Endothelial cell of umbilical vein (primary cell): Measurements from ENCODE around the gene SIRT2. TPM values are rescaled to one million over a fixed set of nuclear protein-coding genes. Genes with fewer than 3 reads are reported as not detected.
"Not testable (repeated sequence)": the region's sequence is repeated elsewhere in the genome, so short reads cannot be mapped to it uniquely, and the experiment has no call there.

Experiments used
- BruUV-seq: library from RNA; stranded (reverse); fragments of 400-500 nt; replicated peaks from 2 replicates; lab custom pipeline; 2021; lab: Mats Ljungman, UMichigan
- CTCF ChIA-PET: fragments of 300-600, 350-600 bp; sonication (Branson Sonifier 250); formaldehyde crosslinking; loops from one replicate; lab custom pipeline; 2021; ENCODE audit warnings: antibody characterized with exemption, inconsistent platforms; lab: Charles Lee
- POLR2A ChIA-PET: fragments of 300-600, 350-600 bp; sonication (Branson Sonifier 250); formaldehyde crosslinking; loops from one replicate; lab custom pipeline; 2021; ENCODE audit warnings: antibody characterized with exemption, inconsistent platforms; lab: Charles Lee
- DNase-seq: peaks from one replicate; pipeline ENCODE4 v3.0.0-alpha.2; 2011; ENCODE audit warnings: low read depth, low spot score
- FAIRE-seq: peaks from 2 replicates; lab custom pipeline; 2011; peaks lifted over from hg19 to GRCh38; lab: Jason Lieb, UNC
- H2AFZ ChIP-seq: 2 replicates; pipeline ENCODE4 v1.6.0; 2012; ENCODE audit warnings: low read depth, low read length, control low read depth, inconsistent platforms
- H3K27ac ChIP-seq: 2 replicates; pipeline ENCODE4 v1.5.1; 2011; ENCODE audit warnings: low read depth, mild to moderate bottlenecking, control low read depth, low read length, moderate library complexity; ENCODE audit not compliant: insufficient read depth
- H3K27me3 ChIP-seq, 2 experiments: 2 replicates each; pipeline versions ENCODE4 v1.6.0 to v1.6.1; 2011; ENCODE audit warnings: low read length in 2 of 2, mixed read lengths in 1 of 2; ENCODE audit not compliant: control insufficient read depth in 2 of 2, insufficient read depth in 2 of 2
- H3K36me3 ChIP-seq, 2 experiments: 2 replicates in 1 of 2; 3 replicates in 1 of 2; pipeline ENCODE4 v1.5.1; 2011; ENCODE audit warnings: low read length in 2 of 2, mild to moderate bottlenecking in 1 of 2, moderate library complexity in 1 of 2; ENCODE audit not compliant: control insufficient read depth in 2 of 2, insufficient read depth in 2 of 2; ENCODE audit errors: extremely low read depth in 1 of 2
- H3K4me1 ChIP-seq: 3 replicates; pipeline ENCODE4 v1.5.1; 2011; ENCODE audit warnings: mild to moderate bottlenecking, low read length; ENCODE audit not compliant: control insufficient read depth, insufficient read depth; ENCODE audit errors: extremely low read depth
- H3K4me2 ChIP-seq: 2 replicates; pipeline ENCODE4 v1.6.1; 2011; ENCODE audit warnings: low read length, control low read depth, mixed read lengths; ENCODE audit not compliant: insufficient read depth
- H3K4me3 ChIP-seq, 3 experiments: fragments of 200-600 bp in 1 of 3; sonication (generic), shearing (Covaris generic) in 1 of 3; replicated peaks in 1 of 3; 2 replicates each; pipeline ENCODE4 v1.5.1; 2011 to 2016; ENCODE audit warnings: control low read depth in 3 of 3, low read length in 3 of 3, mild to moderate bottlenecking in 2 of 3, inconsistent platforms in 1 of 3, low read depth in 1 of 3, moderate library complexity in 1 of 3; ENCODE audit not compliant: insufficient read depth in 1 of 3
- H3K79me2 ChIP-seq: 2 replicates; pipeline ENCODE4 v1.6.0; 2012; ENCODE audit warnings: low read length, inconsistent platforms; ENCODE audit not compliant: control insufficient read depth, insufficient read depth
- H3K9ac ChIP-seq: replicated peaks from 2 replicates; pipeline ENCODE3; 2011; ENCODE audit warnings: low read length, control low read depth; ENCODE audit not compliant: insufficient read depth; ENCODE audit errors: extremely low read depth
- H3K9me1 ChIP-seq: replicated peaks from 3 replicates; pipeline ENCODE4 v1.6.0; 2011; ENCODE audit warnings: mild to moderate bottlenecking, low read length; ENCODE audit not compliant: control insufficient read depth, insufficient read depth; ENCODE audit errors: extremely low read depth
- H3K9me3 ChIP-seq: replicated peaks from 2 replicates; pipeline ENCODE4 v1.5.1; 2012; ENCODE audit warnings: low read length, inconsistent platforms; ENCODE audit not compliant: control insufficient read depth, insufficient read depth
- H4K20me1 ChIP-seq: replicated peaks from 2 replicates; pipeline ENCODE3; 2011; ENCODE audit warnings: mild to moderate bottlenecking, low read length; ENCODE audit not compliant: control insufficient read depth, insufficient read depth; ENCODE audit errors: extremely low read depth
- EZH2 ChIP-seq: IDR thresholded peaks from 2 replicates; pipeline ENCODE4 v1.6.1; 2012; ENCODE audit warnings: borderline replicate concordance, low read depth, mild to moderate bottlenecking, moderate library complexity, low read length, inconsistent platforms; ENCODE audit not compliant: severe bottlenecking
- FOS ChIP-seq: IDR thresholded peaks from 2 replicates; pipeline ENCODE4 v1.6.1; 2011; ENCODE audit warnings: mild to moderate bottlenecking, low read length, moderate library complexity, borderline replicate concordance; ENCODE audit not compliant: insufficient read depth
- GATA2 ChIP-seq: IDR thresholded peaks from 2 replicates; pipeline ENCODE4 v1.7.0; 2011; ENCODE audit warnings: low read depth, mild to moderate bottlenecking, moderate library complexity, mixed read lengths, low read length; ENCODE audit not compliant: insufficient read length, insufficient read depth
- JUN ChIP-seq: IDR thresholded peaks from 2 replicates; pipeline ENCODE4 v1.6.1; 2011; ENCODE audit warnings: borderline replicate concordance, low read depth; ENCODE audit not compliant: insufficient read length, insufficient read depth
- MYC ChIP-seq: IDR thresholded peaks from one replicate; pipeline ENCODE4 v1.6.1; 2011; ENCODE audit warnings: mild to moderate bottlenecking, low read depth, low read length
- POLR2A ChIP-seq: IDR thresholded peaks from 2 replicates; pipeline ENCODE4 v1.6.1; 2012; ENCODE audit warnings: low read depth, mild to moderate bottlenecking, control low read depth, low read length
- POLR2AphosphoS5 ChIP-seq: IDR thresholded peaks from 2 replicates; pipeline ENCODE4 v1.6.1; 2012; ENCODE audit warnings: low read depth, mild to moderate bottlenecking, control low read depth, low read length, moderate library complexity; ENCODE audit not compliant: insufficient read depth
- dilution Hi-C: fragments of 300-500 bp; cut with MboI; formaldehyde crosslinking; loops from one replicate; pipeline ENCODE4 v1.15.0; 2019; ENCODE audit warnings: low sequenced_read_pairs; ENCODE audit not compliant: extremely low pct_ligation_motif_present
- intact Hi-C: fragments of 100-400 bp; cut with micrococcal nuclease; formaldehyde crosslinking; loops from one replicate; pipeline ENCODE4 v1.10.0; 2022
- polyA plus RNA-seq, 4 experiments: library from polyadenylated mRNA; depleted of rRNA in 3 of 4; stranded (reverse) in 3 of 4; unstranded in 1 of 4; fragments of >200 nt; gene quantifications; 2 replicates each; pipeline versions ENCODE4 v1.2.1 to v1.2.3, GENCODE V29; 2011 to 2012; ENCODE audit warnings: missing spikeins in 1 of 4
- total RNA-seq: library from RNA; stranded (reverse); gene quantifications from 2 replicates; pipeline ENCODE4 v1.2.3, GENCODE V29; 2021
- TF ChIP-seq, protein P1 (sequence below): IDR thresholded peaks from 2 replicates; pipeline ENCODE4 v1.6.1; 2011; ENCODE audit not compliant: insufficient read depth, insufficient read length
- TF ChIP-seq, protein P2 (sequence below), 2 donors: IDR thresholded peaks; 1 replicate in 1 of 2; 2 replicates in 1 of 2; pipeline ENCODE4 v1.5.1; 2011; ENCODE audit warnings: low read length in 2 of 2, mild to moderate bottlenecking in 2 of 2, moderate library complexity in 2 of 2, control low read depth in 1 of 2, inconsistent platforms in 1 of 2, low read depth in 1 of 2; ENCODE audit not compliant: insufficient read depth in 1 of 2; ENCODE audit errors: extremely low read depth in 1 of 2

The SIRT2 gene
- total and polyA plus RNA-seq, 2 donors (not counting 3 experiments of a cell fraction or from before 2014, with no cell fraction given): 47.6 to 72.5 TPM

DNA sequence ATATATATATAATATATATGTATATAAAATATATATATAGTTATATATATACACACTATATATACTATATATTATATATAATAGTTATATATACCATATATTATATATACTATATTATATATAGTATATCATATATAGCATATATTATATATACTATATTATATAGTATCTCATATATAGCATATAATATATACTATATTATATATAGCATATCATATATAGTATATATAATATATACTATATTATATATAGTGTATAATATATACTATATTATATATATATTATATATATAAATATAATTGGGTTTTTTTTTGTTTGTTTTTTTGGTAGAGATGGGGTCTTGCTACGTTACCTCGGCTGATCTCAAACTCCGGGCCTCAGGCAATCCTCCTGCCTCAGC is 38.0 kb downstream of the SIRT2 start:
- no peak for DNase-seq
- POLR2A ChIA-PET: no interaction called here
- Histone ChIP-seq H3K79me2 (no peaks in the 10 kb centered on the region), H4K20me1 (no peaks in the 10 kb centered on the region), H3K4me3 (no peak overlapping the region), H3K9me1 (no peaks in the 10 kb centered on the region), H3K4me1 (peaks cover 22% of the 10 kb centered on the region), H3K36me3 (no peaks in the 10 kb centered on the region), H2AFZ (no peak overlapping the region), H3K27ac (no peak overlapping the region), H3K4me2 (no peak overlapping the region), H3K9ac (no peak overlapping the region), H3K27me3 (no peaks in the 10 kb centered on the region), H3K9me3 (no peaks in the 10 kb centered on the region)
- TF ChIP-seq POLR2A (no peak), JUN (no peak), FOS (no peak), MYC (no peak), POLR2AphosphoS5 (no peak), GATA2 (no peak), EZH2 (no peak)
- TF ChIP-seq, protein P1, sequence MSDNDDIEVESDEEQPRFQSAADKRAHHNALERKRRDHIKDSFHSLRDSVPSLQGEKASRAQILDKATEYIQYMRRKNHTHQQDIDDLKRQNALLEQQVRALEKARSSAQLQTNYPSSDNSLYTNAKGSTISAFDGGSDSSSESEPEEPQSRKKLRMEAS: no peak
- TF ChIP-seq, protein P2, sequence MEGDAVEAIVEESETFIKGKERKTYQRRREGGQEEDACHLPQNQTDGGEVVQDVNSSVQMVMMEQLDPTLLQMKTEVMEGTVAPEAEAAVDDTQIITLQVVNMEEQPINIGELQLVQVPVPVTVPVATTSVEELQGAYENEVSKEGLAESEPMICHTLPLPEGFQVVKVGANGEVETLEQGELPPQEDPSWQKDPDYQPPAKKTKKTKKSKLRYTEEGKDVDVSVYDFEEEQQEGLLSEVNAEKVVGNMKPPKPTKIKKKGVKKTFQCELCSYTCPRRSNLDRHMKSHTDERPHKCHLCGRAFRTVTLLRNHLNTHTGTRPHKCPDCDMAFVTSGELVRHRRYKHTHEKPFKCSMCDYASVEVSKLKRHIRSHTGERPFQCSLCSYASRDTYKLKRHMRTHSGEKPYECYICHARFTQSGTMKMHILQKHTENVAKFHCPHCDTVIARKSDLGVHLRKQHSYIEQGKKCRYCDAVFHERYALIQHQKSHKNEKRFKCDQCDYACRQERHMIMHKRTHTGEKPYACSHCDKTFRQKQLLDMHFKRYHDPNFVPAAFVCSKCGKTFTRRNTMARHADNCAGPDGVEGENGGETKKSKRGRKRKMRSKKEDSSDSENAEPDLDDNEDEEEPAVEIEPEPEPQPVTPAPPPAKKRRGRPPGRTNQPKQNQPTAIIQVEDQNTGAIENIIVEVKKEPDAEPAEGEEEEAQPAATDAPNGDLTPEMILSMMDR (IDR thresholded peaks at IDR 0.05; ENCODE audit: extremely low read depth in 1 of 2, insufficient read depth in 1 of 2, low read depth in 1 of 2, low read length in 2 of 2): no peak
- no peak for FAIRE-seq
- BruUV-seq: no TSS peak
- dilution Hi-C loops: no loop called here
- CTCF ChIA-PET: interaction anchor here (2.2 kb wide), 1 partner anchor 92 kb away, joined by 9 read pairs; no protein-coding TSS in a partner anchor
- intact Hi-C loops: no loop called here

DNA sequence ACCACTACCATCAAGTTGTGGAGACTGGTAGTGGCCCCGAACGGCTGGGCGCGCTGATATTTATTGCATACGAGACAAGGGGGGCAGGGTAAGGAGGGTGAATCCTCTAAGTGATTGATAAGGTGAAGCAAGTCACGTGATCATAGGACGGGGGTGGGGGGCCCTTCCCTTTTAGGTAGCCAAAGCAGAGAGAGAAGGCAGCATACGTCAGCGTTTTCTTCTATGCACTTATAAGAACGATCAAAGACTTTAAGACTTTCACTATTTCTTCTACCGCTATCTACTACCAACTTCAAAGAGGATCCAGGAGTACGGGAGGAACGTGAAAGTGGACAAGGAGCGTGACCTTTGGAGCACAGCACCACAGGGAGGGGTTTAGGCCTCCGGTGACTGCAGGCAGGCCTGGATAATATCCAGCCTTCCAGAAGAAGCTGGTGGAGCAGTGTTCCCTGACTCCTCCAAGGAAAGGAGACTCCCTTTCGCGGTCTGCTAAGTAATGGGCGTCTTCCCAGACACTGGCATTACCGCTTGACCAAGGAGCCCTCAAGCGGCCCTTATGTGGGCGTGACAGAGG is 39.7 kb downstream of the SIRT2 start:
- H3K9me1 ChIP-seq, DNase-seq, FAIRE-seq, H3K79me2 ChIP-seq, H2AFZ ChIP-seq, dilution Hi-C loops, H3K9me3 ChIP-seq, H3K27me3 ChIP-seq, POLR2A ChIA-PET, H3K4me3 ChIP-seq, H3K4me2 ChIP-seq, H3K36me3 ChIP-seq, H3K9ac ChIP-seq, BruUV-seq, H4K20me1 ChIP-seq, H3K27ac ChIP-seq: not testable (repeated sequence)
- intact Hi-C loops: loop anchor here (10.0 kb wide), 1 partner anchor 215 kb away; the partner anchor contains the start of gene ACTN4
- H3K4me1 ChIP-seq: peaks cover 18% of the 10 kb centered on the region
- CTCF ChIA-PET: interaction anchor here (1.5 kb wide), 1 partner anchor 28 kb away, joined by 3 read pairs; no protein-coding TSS in a partner anchor
